ENCODE measurements around the gene UBXN2A. TPM values are rescaled to one million over a fixed set of nuclear protein-coding genes. Genes with fewer than 3 reads are reported as not detected.

Gene UBXN2A
- 11.0 and 12.0 TPM in 2 replicates for total RNA-seq (2014; rRNA removed; shearing (Covaris generic); ENCODE audit: low replicate concordance)

- no peaks in the 10 kb centered on the region for H3K27me3 ChIP-seq (ENCODE audit: low read length)
- H3K9me2 ChIP-seq (replicated peaks; ENCODE audit: insufficient read depth, low read length): no peaks in the 10 kb centered on the region
- H4K20me1 ChIP-seq (ENCODE audit: insufficient read depth, low read depth, low read length): no peaks in the 10 kb centered on the region
- H3K36me3 ChIP-seq (ENCODE audit: insufficient read depth, low read length): no peaks in the 10 kb centered on the region
- H3K4me2 ChIP-seq (ENCODE audit: low read depth, low read length, poor library complexity, severe bottlenecking): peak within 1 kb of the TSS; percentile 95
- H3K4me3 ChIP-seq (ENCODE audit: low read length): peak within 1 kb of the TSS; percentile 81
- H3K27ac ChIP-seq (ENCODE audit: low read length): peak within 1 kb of the TSS; percentile 47
- peak within 1 kb of the TSS; percentile 97; the same call in 1 of the 2 replicates for H2AFZ ChIP-seq (ENCODE audit: low read length)
- peak; percentile 95 for DNase-seq
- H3K4me1 ChIP-seq (ENCODE audit: low read length): peaks cover 24% of the 10 kb centered on the region
- H3K79me2 ChIP-seq (ENCODE audit: low read length): peaks cover 45% of the 10 kb centered on the region
- no peaks in the 10 kb centered on the region for H3K9me3 ChIP-seq (ENCODE audit: low read length)
- H3K9ac ChIP-seq (ENCODE audit: low read length): peak within 1 kb of the TSS; percentile 87
Observed at GRCh38 chr2:23939987-23940717, at the start of gene UBXN2A. TSS of gene UBXN2A (plus strand) at chr2:23940463. CDS start at chr2:23958315, 17,852 bp downstream.

GRCh38 chr2:23900133-23900532, 40.1 kb upstream of the UBXN2A start:
- H3K79me2 ChIP-seq (ENCODE audit: low read length): peaks cover 91% of the 10 kb centered on the region
- no peak overlapping the region for H3K4me2 ChIP-seq (ENCODE audit: low read depth, low read length, poor library complexity, severe bottlenecking)
- no peaks in the 10 kb centered on the region for H3K9me2 ChIP-seq (replicated peaks; ENCODE audit: insufficient read depth, low read length)
- H3K27ac ChIP-seq (ENCODE audit: low read length): no peak overlapping the region
- peaks cover 45% of the 10 kb centered on the region for H3K4me1 ChIP-seq (ENCODE audit: low read length)
- no peaks in the 10 kb centered on the region for H3K27me3 ChIP-seq (ENCODE audit: low read length)
- no peak overlapping the region for H3K9ac ChIP-seq (ENCODE audit: low read length)
- no peaks in the 10 kb centered on the region for H4K20me1 ChIP-seq (ENCODE audit: insufficient read depth, low read depth, low read length)
- no peak overlapping the region for H2AFZ ChIP-seq (ENCODE audit: low read length)
- H3K4me3 ChIP-seq (ENCODE audit: low read length): no peak overlapping the region
- H3K36me3 ChIP-seq (ENCODE audit: insufficient read depth, low read length): no peaks in the 10 kb centered on the region
- H3K9me3 ChIP-seq (ENCODE audit: low read length): no peaks in the 10 kb centered on the region
- DNase-seq: no peak

GRCh38 chr2:23900541-23901322, 39.5 kb upstream of the UBXN2A start:
- H2AFZ ChIP-seq (ENCODE audit: low read length): no peak overlapping the region
- H3K4me3 ChIP-seq (ENCODE audit: low read length): no peak overlapping the region
- no peak overlapping the region for H3K9ac ChIP-seq (ENCODE audit: low read length)
- DNase-seq: no peak
- H3K4me2 ChIP-seq (ENCODE audit: low read depth, low read length, poor library complexity, severe bottlenecking): no peak overlapping the region
- peaks cover 96% of the 10 kb centered on the region for H3K79me2 ChIP-seq (ENCODE audit: low read length)
- H3K9me2 ChIP-seq (replicated peaks; ENCODE audit: insufficient read depth, low read length): no peaks in the 10 kb centered on the region
- peaks cover 50% of the 10 kb centered on the region for H3K4me1 ChIP-seq (ENCODE audit: low read length)
- no peaks in the 10 kb centered on the region for H3K36me3 ChIP-seq (ENCODE audit: insufficient read depth, low read length)
- no peaks in the 10 kb centered on the region for H4K20me1 ChIP-seq (ENCODE audit: insufficient read depth, low read depth, low read length)
- H3K27me3 ChIP-seq (ENCODE audit: low read length): no peaks in the 10 kb centered on the region
- H3K27ac ChIP-seq (ENCODE audit: low read length): no peak overlapping the region
- H3K9me3 ChIP-seq (ENCODE audit: low read length): no peaks in the 10 kb centered on the region

- no peaks in the 10 kb centered on the region for H3K27me3 ChIP-seq (ENCODE audit: low read length)
- no peak overlapping the region for H3K4me3 ChIP-seq (ENCODE audit: low read length)
- H3K36me3 ChIP-seq (ENCODE audit: insufficient read depth, low read length): no peaks in the 10 kb centered on the region
- H2AFZ ChIP-seq (ENCODE audit: low read length): no peak overlapping the region
- DNase-seq: no peak
- peaks cover 89% of the 10 kb centered on the region for H3K79me2 ChIP-seq (ENCODE audit: low read length)
- no peaks in the 10 kb centered on the region for H3K9me3 ChIP-seq (ENCODE audit: low read length)
- H3K9me2 ChIP-seq (replicated peaks; ENCODE audit: insufficient read depth, low read length): no peaks in the 10 kb centered on the region
- H4K20me1 ChIP-seq (ENCODE audit: insufficient read depth, low read depth, low read length): no peaks in the 10 kb centered on the region
- H3K4me1 ChIP-seq (ENCODE audit: low read length): peaks cover 43% of the 10 kb centered on the region
- H3K9ac ChIP-seq (ENCODE audit: low read length): no peak overlapping the region
- H3K27ac ChIP-seq (ENCODE audit: low read length): no peak overlapping the region; the same call in 1 of the 2 replicates
- H3K4me2 ChIP-seq (ENCODE audit: low read depth, low read length, poor library complexity, severe bottlenecking): no peak overlapping the region
Observed at GRCh38 chr2:23901966-23902846, 38.1 kb upstream of the UBXN2A start.

GRCh38 chr2:23903034-23903433, 37.2 kb upstream of the UBXN2A start:
- no peaks in the 10 kb centered on the region for H4K20me1 ChIP-seq (ENCODE audit: insufficient read depth, low read depth, low read length)

GRCh38 chr2:23904215-23904614, 36.0 kb upstream of the UBXN2A start:
- no peaks in the 10 kb centered on the region for H4K20me1 ChIP-seq (ENCODE audit: insufficient read depth, low read depth, low read length)
- peak overlapping the region; percentile 69 for H3K4me2 ChIP-seq (ENCODE audit: low read depth, low read length, poor library complexity, severe bottlenecking)
- H3K79me2 ChIP-seq (ENCODE audit: low read length): peaks cover 70% of the 10 kb centered on the region
- peak; percentile 50 for DNase-seq
- no peak overlapping the region for H3K9ac ChIP-seq (ENCODE audit: low read length)
- no peaks in the 10 kb centered on the region for H3K27me3 ChIP-seq (ENCODE audit: low read length)
- H2AFZ ChIP-seq (ENCODE audit: low read length): no peak overlapping the region
- H3K9me3 ChIP-seq (ENCODE audit: low read length): no peaks in the 10 kb centered on the region
- no peaks in the 10 kb centered on the region for H3K36me3 ChIP-seq (ENCODE audit: insufficient read depth, low read length)
- no peaks in the 10 kb centered on the region for H3K9me2 ChIP-seq (replicated peaks; ENCODE audit: insufficient read depth, low read length)
- peaks cover 35% of the 10 kb centered on the region for H3K4me1 ChIP-seq (ENCODE audit: low read length)
- H3K4me3 ChIP-seq (ENCODE audit: low read length): peak overlapping the region; percentile 24; the same call in 1 of the 2 replicates
- peak overlapping the region; percentile 77 for H3K27ac ChIP-seq (ENCODE audit: low read length)

More at GRCh38 chr2:23903034-23903433, 37.2 kb upstream of the UBXN2A start:
- H3K9me3 ChIP-seq (ENCODE audit: low read length): no peaks in the 10 kb centered on the region
- DNase-seq: no peak
- no peaks in the 10 kb centered on the region for H3K36me3 ChIP-seq (ENCODE audit: insufficient read depth, low read length)
- no peak overlapping the region for H3K27ac ChIP-seq (ENCODE audit: low read length)
- no peak overlapping the region for H3K4me3 ChIP-seq (ENCODE audit: low read length)
- no peak overlapping the region for H3K9ac ChIP-seq (ENCODE audit: low read length)
- H3K9me2 ChIP-seq (replicated peaks; ENCODE audit: insufficient read depth, low read length): no peaks in the 10 kb centered on the region
- peaks cover 35% of the 10 kb centered on the region for H3K4me1 ChIP-seq (ENCODE audit: low read length)
- no peaks in the 10 kb centered on the region for H3K27me3 ChIP-seq (ENCODE audit: low read length)
- H3K79me2 ChIP-seq (ENCODE audit: low read length): peaks cover 81% of the 10 kb centered on the region
- H3K4me2 ChIP-seq (ENCODE audit: low read depth, low read length, poor library complexity, severe bottlenecking): no peak overlapping the region
- no peak overlapping the region for H2AFZ ChIP-seq (ENCODE audit: low read length)

GRCh38 chr2:23904692-23905091, 35.6 kb upstream of the UBXN2A start:
- Histone ChIP-seq H3K27me3 (ENCODE audit: low read length) (no peaks in the 10 kb centered on the region), H3K9me3 (ENCODE audit: low read length) (no peaks in the 10 kb centered on the region), H3K36me3 (ENCODE audit: insufficient read depth, low read length) (no peaks in the 10 kb centered on the region), H3K9ac (ENCODE audit: low read length) (peak overlapping the region; percentile 28; the same call in 1 of the 2 replicates), H3K79me2 (ENCODE audit: low read length) (peaks cover 69% of the 10 kb centered on the region), H4K20me1 (ENCODE audit: insufficient read depth, low read depth, low read length) (no peaks in the 10 kb centered on the region), H3K27ac (ENCODE audit: low read length) (peak overlapping the region; percentile 77), H2AFZ (ENCODE audit: low read length) (no peak overlapping the region), H3K4me3 (ENCODE audit: low read length) (peak overlapping the region; percentile 24), H3K9me2 (replicated peaks; ENCODE audit: insufficient read depth, low read length) (no peaks in the 10 kb centered on the region), H3K4me2 (ENCODE audit: low read depth, low read length, poor library complexity, severe bottlenecking) (peak overlapping the region; percentile 69), H3K4me1 (ENCODE audit: low read length) (peaks cover 35% of the 10 kb centered on the region)
- DNase-seq: no peak
